ENCODE measurements around the gene CARMIL3. TPM values are rescaled to one million over a fixed set of nuclear protein-coding genes. Genes with fewer than 3 reads are reported as not detected.

Gene CARMIL3
- total RNA-seq, 1 donor, result not detected

DNA sequence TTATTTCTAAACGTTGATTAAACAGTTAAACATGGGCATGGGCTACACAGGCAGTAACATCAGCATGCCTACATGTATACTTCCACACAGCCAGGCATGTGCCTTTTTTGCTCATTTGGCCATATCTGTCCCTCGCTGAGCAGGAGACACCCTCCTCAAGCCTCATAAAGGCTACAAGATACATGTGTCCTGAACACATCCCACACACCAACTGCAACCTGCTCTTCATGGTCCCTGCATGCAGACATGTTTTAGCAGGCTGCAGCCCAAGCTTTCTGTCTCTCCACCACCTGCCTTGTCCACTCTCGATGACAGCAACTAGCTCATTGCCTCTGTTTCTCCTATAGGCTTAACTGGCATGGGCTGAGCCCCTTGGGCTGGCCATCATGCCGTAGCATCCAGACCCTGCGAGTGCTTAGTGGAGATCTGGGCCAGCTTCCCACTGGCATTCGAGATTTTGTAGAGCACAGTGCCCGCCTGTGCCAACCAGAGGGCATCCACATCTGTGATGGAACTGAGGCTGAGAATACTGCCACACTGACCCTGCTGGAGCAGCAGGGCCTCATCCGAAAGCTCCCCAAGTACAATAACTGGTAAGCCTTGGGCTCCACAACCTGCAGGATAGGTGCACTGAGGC, 44.9 kb downstream of the CARMIL3 start:
- H3K4me3 ChIP-seq (ENCODE audit: low read depth, low read length), result no peak overlapping the region
- no peak for DNase-seq (ENCODE audit: low read depth)
- TF ChIP-seq, protein P1, sequence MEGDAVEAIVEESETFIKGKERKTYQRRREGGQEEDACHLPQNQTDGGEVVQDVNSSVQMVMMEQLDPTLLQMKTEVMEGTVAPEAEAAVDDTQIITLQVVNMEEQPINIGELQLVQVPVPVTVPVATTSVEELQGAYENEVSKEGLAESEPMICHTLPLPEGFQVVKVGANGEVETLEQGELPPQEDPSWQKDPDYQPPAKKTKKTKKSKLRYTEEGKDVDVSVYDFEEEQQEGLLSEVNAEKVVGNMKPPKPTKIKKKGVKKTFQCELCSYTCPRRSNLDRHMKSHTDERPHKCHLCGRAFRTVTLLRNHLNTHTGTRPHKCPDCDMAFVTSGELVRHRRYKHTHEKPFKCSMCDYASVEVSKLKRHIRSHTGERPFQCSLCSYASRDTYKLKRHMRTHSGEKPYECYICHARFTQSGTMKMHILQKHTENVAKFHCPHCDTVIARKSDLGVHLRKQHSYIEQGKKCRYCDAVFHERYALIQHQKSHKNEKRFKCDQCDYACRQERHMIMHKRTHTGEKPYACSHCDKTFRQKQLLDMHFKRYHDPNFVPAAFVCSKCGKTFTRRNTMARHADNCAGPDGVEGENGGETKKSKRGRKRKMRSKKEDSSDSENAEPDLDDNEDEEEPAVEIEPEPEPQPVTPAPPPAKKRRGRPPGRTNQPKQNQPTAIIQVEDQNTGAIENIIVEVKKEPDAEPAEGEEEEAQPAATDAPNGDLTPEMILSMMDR (IDR thresholded peaks at IDR 0.05; ENCODE audit: insufficient read depth, low read depth, low read length), result no peak

DNA sequence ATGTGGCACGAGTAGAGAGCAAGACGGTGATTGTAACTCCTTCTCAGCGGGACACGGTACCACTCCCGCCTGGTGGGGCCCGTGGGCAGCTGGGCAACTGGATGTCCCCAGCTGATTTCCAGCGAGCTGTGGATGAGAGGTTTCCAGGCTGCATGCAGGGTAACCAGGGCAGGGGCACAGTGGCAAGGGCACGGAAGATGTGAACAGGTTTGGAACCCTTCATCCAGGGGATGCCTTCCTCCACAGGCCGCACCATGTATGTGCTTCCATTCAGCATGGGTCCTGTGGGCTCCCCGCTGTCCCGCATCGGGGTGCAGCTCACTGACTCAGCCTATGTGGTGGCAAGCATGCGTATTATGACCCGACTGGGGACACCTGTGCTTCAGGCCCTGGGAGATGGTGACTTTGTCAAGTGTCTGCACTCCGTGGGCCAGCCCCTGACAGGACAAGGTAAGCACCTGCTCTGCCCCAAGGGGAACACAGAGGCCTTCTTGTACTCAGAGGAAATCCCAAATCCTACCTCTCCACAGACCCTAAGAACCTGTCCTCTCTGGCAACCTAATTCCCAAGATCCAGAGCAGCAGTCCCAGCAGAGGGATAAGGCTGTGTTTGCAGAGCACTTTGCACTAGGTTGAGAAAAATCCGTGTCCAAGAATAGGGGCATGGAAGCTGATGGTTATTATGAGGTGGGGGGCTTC, 46.6 kb downstream of the CARMIL3 start:
- DNase-seq (ENCODE audit: low read depth), result no peak
- TF ChIP-seq, protein P1 (IDR thresholded peaks at IDR 0.05; ENCODE audit: insufficient read depth, low read depth, low read length), result no peak
- H3K4me3 ChIP-seq (ENCODE audit: low read depth, low read length), result no peak overlapping the region

GRCh38 chr14:24098927-24099813, 47.4 kb downstream of the CARMIL3 start:
- TF ChIP-seq, protein P1 (IDR thresholded peaks at IDR 0.05; ENCODE audit: insufficient read depth, low read depth, low read length), result no peak
- no peak for DNase-seq (ENCODE audit: low read depth)

DNA sequence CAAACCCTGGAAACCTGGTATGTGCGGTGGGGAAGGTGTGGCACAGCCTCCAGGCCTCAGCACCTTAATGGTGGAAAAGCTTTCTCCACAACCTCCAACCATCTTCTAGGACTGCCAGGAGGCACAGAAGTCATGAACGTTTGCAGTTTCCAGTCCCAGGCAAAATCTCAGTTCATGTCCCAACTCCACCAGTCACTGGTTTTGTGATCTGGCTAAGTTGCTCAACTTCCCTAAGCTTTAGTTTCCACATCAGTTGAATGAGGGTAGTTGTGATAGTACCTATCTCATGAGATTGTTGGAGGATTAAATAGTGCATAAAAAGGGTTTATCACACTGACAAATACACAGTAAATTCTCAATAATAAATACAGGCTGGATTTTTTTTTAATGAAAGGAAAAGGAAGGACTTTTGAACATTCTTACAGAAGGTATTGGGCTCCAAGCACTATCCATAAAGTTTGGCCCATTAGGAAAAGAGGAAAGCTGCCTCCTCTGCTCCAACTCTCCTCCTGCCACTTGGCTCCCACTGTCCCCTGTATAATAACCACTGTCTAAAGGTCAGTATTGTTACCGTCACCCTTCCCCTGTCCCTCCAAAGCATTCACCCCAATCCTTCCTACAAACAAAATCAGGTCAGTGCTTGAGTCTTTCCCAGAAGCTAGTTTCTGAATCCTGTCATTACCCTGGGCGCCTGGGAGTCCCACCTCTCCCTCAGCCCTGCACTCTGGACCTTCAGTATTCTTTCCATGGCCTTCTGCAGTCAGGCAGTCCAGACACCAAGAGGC, 48.6 kb downstream of the CARMIL3 start:
- H3K4me3 ChIP-seq (ENCODE audit: low read depth, low read length), result no peak overlapping the region
- TF ChIP-seq, protein P1 (IDR thresholded peaks at IDR 0.05; ENCODE audit: insufficient read depth, low read depth, low read length), result no peak
- DNase-seq (ENCODE audit: low read depth), result no peak

More at GRCh38 chr14:24098927-24099813, 47.4 kb downstream of the CARMIL3 start:
- H3K4me3 ChIP-seq (ENCODE audit: low read depth, low read length), result no peak overlapping the region

DNA sequence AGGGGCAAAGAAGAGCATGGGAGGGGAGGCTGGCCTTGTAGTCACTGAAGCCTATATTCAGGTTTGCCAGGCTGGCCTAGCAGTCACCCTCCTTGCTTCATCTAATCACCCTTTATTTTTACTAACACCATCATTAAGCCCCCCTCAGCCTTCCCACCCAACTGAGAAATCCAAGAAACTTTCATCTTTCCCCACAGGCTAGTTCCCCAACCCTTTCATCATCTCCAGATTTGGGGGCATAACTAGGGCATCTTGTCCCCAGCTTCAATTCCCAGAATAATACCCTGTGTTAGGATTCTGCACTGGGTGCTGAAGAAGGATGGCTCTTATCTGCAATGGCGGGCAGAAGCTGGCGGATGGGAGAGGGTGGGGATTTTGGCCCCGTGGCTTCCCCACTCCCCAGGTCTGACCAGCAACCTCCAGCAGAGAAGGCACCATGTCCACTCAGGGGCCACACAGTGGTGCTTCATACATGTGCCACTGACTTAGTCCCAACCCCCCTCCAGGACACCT, 49.2 kb downstream of the CARMIL3 start:
- TF ChIP-seq, protein P1 (IDR thresholded peaks at IDR 0.05; ENCODE audit: insufficient read depth, low read depth, low read length), result no peak
- DNase-seq (ENCODE audit: low read depth), result no peak
- no peak overlapping the region for H3K4me3 ChIP-seq (ENCODE audit: low read depth, low read length)
